Neural cell (in vitro differentiated cells): Measurements from ENCODE around the gene VPS37C.

Experiments
- EZH2 ChIP-seq: fragments of 200-600, 300-800 bp; shearing (Covaris generic), sonication (generic); IDR thresholded peaks from 2 replicates; pipeline ENCODE4 v1.6.1; 2014; ENCODE audit warnings: antibody characterized with exemption, low read length, borderline replicate concordance, mild to moderate bottlenecking; ENCODE audit not compliant: insufficient read depth, poor library complexity, severe bottlenecking
- POLR2AphosphoS5 ChIP-seq: IDR thresholded peaks from 2 replicates; pipeline ENCODE4 v1.6.1; 2012
- TAF1 ChIP-seq: IDR thresholded peaks from 2 replicates; pipeline ENCODE4 v1.6.1; 2012; ENCODE audit warnings: low read depth
- TF ChIP-seq, protein P1 (sequence below): fragments of 450-650 bp; IDR thresholded peaks from 2 replicates; pipeline ENCODE4 v1.5.1; 2014; ENCODE audit warnings: antibody characterized with exemption, mild to moderate bottlenecking, moderate library complexity; ENCODE audit not compliant: poor library complexity, severe bottlenecking
- TF ChIP-seq, protein P2 (sequence below): IDR thresholded peaks from 2 replicates; pipeline ENCODE4 v1.6.1; 2012; ENCODE audit warnings: borderline replicate concordance

DNA sequence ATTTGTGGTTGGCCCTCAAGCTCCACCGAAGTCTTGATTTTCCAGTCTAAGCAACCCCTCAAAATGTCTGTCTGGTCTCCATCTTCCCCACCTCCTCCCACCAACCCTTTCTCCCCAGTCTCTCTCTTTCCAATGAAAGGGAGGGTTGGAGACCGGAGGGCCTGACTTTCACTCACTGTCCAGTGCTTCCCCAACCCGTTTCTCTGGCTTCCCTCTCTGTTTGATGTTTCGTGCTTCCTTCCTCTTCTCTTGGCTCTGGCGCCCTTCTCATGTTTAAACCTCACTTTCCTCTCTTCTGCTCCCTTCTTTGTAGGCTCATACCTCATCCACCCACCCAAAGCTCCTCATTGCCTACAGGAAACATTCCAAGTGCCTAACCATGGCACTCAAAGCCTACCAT is 11.1 kb upstream of the VPS37C start:
- TF ChIP-seq, protein P1, sequence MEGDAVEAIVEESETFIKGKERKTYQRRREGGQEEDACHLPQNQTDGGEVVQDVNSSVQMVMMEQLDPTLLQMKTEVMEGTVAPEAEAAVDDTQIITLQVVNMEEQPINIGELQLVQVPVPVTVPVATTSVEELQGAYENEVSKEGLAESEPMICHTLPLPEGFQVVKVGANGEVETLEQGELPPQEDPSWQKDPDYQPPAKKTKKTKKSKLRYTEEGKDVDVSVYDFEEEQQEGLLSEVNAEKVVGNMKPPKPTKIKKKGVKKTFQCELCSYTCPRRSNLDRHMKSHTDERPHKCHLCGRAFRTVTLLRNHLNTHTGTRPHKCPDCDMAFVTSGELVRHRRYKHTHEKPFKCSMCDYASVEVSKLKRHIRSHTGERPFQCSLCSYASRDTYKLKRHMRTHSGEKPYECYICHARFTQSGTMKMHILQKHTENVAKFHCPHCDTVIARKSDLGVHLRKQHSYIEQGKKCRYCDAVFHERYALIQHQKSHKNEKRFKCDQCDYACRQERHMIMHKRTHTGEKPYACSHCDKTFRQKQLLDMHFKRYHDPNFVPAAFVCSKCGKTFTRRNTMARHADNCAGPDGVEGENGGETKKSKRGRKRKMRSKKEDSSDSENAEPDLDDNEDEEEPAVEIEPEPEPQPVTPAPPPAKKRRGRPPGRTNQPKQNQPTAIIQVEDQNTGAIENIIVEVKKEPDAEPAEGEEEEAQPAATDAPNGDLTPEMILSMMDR = no peak
- TF ChIP-seq, protein P2, sequence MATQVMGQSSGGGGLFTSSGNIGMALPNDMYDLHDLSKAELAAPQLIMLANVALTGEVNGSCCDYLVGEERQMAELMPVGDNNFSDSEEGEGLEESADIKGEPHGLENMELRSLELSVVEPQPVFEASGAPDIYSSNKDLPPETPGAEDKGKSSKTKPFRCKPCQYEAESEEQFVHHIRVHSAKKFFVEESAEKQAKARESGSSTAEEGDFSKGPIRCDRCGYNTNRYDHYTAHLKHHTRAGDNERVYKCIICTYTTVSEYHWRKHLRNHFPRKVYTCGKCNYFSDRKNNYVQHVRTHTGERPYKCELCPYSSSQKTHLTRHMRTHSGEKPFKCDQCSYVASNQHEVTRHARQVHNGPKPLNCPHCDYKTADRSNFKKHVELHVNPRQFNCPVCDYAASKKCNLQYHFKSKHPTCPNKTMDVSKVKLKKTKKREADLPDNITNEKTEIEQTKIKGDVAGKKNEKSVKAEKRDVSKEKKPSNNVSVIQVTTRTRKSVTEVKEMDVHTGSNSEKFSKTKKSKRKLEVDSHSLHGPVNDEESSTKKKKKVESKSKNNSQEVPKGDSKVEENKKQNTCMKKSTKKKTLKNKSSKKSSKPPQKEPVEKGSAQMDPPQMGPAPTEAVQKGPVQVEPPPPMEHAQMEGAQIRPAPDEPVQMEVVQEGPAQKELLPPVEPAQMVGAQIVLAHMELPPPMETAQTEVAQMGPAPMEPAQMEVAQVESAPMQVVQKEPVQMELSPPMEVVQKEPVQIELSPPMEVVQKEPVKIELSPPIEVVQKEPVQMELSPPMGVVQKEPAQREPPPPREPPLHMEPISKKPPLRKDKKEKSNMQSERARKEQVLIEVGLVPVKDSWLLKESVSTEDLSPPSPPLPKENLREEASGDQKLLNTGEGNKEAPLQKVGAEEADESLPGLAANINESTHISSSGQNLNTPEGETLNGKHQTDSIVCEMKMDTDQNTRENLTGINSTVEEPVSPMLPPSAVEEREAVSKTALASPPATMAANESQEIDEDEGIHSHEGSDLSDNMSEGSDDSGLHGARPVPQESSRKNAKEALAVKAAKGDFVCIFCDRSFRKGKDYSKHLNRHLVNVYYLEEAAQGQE = no peak
- TF ChIP-seq TAF1 (no peak), EZH2 (no peak), POLR2AphosphoS5 (no peak)
